ENCODE measurements around the gene CRMP1. TPM values are rescaled to one million over a fixed set of nuclear protein-coding genes. Genes with fewer than 3 reads are reported as not detected.

Gene CRMP1
- total RNA-seq, 2 experiments from 2014 or later, result not detected

DNA sequence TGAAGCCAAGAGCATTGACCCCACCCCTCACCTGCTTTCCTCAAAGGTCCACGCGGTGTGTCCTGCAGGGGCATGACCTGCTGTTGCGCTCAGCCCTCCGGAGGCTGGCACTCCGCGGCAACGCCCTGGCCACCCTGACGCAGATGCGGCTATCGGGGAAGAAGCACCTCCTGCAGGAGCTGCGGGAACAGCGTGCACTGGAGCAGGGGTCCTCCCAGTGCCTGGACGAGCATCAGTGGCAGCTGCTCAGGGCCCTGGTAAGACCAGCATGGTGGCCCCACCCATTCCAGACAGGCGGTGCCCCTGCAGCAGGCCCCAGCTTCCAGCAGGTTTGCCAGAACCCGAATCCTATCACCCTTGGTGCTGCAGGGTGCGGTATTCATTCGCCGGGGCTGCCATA, 95.9 kb downstream of the CRMP1 start:
- ChIA-PET CTCF (no interaction called here), POLR2A (no interaction called here)
- Histone ChIP-seq H3K27me3 (ENCODE audit: control insufficient read depth in 1 of 2, insufficient read depth in 2 of 2, low read length in 2 of 2) (no peaks in the 10 kb centered on the region), H3K4me3 (ENCODE audit: low read length) (no peak overlapping the region), H3K4me1 (ENCODE audit: insufficient read depth, low read length) (no peaks in the 10 kb centered on the region), H3K9me3 (ENCODE audit: control insufficient read depth in 1 of 2, insufficient read depth in 1 of 2, low read length in 2 of 2) (peaks cover 0 to 13% of the 10 kb centered on the region in 2 experiments), H3K27ac (ENCODE audit: low read depth in 1 of 2, low read length in 2 of 2) (no peak overlapping the region), H3K36me3 (ENCODE audit: insufficient read depth, low read length) (no peaks in the 10 kb centered on the region)
- no peaks in the 10 kb centered on the region for H3K4me1 Mint-ChIP-seq (ENCODE audit: low read depth)
- no peaks in the 10 kb centered on the region for H3K36me3 Mint-ChIP-seq (ENCODE audit: low read depth)
- no peaks in the 10 kb centered on the region for H3K27me3 Mint-ChIP-seq
- DNase-seq, result no peak
- ATAC-seq (ENCODE audit: poor library complexity), result no peak
- TF ChIP-seq, protein P1, sequence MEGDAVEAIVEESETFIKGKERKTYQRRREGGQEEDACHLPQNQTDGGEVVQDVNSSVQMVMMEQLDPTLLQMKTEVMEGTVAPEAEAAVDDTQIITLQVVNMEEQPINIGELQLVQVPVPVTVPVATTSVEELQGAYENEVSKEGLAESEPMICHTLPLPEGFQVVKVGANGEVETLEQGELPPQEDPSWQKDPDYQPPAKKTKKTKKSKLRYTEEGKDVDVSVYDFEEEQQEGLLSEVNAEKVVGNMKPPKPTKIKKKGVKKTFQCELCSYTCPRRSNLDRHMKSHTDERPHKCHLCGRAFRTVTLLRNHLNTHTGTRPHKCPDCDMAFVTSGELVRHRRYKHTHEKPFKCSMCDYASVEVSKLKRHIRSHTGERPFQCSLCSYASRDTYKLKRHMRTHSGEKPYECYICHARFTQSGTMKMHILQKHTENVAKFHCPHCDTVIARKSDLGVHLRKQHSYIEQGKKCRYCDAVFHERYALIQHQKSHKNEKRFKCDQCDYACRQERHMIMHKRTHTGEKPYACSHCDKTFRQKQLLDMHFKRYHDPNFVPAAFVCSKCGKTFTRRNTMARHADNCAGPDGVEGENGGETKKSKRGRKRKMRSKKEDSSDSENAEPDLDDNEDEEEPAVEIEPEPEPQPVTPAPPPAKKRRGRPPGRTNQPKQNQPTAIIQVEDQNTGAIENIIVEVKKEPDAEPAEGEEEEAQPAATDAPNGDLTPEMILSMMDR (IDR thresholded peaks at IDR 0.05), result no peak
- H3K9me3 Mint-ChIP-seq, result no peaks in the 10 kb centered on the region
- no peak overlapping the region for H3K27ac Mint-ChIP-seq
- no peak overlapping the region for H3K4me3 Mint-ChIP-seq
- intact Hi-C loops (cut with DNase I, micrococcal nuclease), result no loop called here

DNA sequence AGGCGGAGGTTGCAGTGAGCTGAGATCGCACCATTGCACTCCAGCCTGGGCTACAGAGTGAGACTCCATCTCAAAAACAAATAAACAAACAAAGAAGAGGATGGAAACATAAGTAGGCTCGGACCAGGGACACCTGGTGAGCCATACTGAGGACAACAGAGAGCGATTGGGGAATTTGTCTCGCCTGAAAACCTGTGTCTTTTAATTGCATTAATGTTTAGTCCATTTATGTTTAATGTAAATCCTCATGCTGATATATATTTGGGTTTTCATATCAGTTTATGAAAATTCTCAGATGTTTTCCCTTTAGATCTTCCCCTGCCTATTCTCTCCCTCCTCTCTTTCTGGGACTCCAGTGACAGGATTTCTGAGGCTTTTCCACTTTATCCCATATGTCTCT, 97.3 kb downstream of the CRMP1 start:
- no peaks in the 10 kb centered on the region for H3K27me3 Mint-ChIP-seq

DNA sequence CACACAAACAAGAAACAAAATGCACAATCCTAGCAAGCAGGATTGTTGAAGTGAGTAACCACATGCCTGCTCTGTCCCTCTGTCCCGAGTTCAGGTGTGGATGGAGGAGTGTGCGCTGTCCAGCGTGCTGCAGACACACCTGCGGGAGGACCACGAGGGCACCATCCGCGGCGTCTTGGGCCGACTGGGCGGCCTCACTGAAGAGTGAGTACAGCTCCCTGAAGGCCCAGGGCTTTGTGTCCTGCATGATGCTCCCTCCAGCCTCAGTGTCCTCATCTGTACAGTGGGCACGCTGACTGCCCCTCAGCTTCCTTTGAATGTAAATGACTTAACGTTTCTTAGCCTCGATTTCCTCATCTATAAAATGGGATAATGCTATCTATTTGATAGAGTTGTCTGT, 99.4 kb downstream of the CRMP1 start:
- no peak for ATAC-seq (ENCODE audit: poor library complexity)
- Mint-ChIP-seq H3K9me3 (no peaks in the 10 kb centered on the region), H3K4me1 (ENCODE audit: low read depth) (no peaks in the 10 kb centered on the region), H3K36me3 (ENCODE audit: low read depth) (no peaks in the 10 kb centered on the region), H3K27me3 (no peaks in the 10 kb centered on the region), H3K27ac (no peak overlapping the region), H3K4me3 (no peak overlapping the region)
- Histone ChIP-seq H3K27ac (ENCODE audit: low read depth in 1 of 2, low read length in 2 of 2) (no peak overlapping the region), H3K9me3 (ENCODE audit: control insufficient read depth in 1 of 2, insufficient read depth in 1 of 2, low read length in 2 of 2) (peaks cover 0 to 10% of the 10 kb centered on the region in 2 experiments), H3K27me3 (ENCODE audit: control insufficient read depth in 1 of 2, insufficient read depth in 2 of 2, low read length in 2 of 2) (no peaks in the 10 kb centered on the region), H3K36me3 (ENCODE audit: insufficient read depth, low read length) (no peaks in the 10 kb centered on the region), H3K4me1 (ENCODE audit: insufficient read depth, low read length) (no peaks in the 10 kb centered on the region), H3K4me3 (ENCODE audit: low read length) (no peak overlapping the region)
- TF ChIP-seq, protein P1 (IDR thresholded peaks at IDR 0.05), result no peak
- ChIA-PET CTCF (no interaction called here), POLR2A (no interaction called here)
- DNase-seq, result no peak
- intact Hi-C loops (cut with DNase I, micrococcal nuclease), result no loop called here

More for the DNA sequence above, 97.3 kb downstream of the CRMP1 start:
- no peaks in the 10 kb centered on the region for H3K4me1 Mint-ChIP-seq (ENCODE audit: low read depth)
- H3K27me3 ChIP-seq (ENCODE audit: control insufficient read depth in 1 of 2, insufficient read depth in 2 of 2, low read length in 2 of 2), result no peaks in the 10 kb centered on the region
- ChIA-PET POLR2A (no interaction called here), CTCF (no interaction called here)
- no peaks in the 10 kb centered on the region for H3K36me3 Mint-ChIP-seq (ENCODE audit: low read depth)
- no peaks in the 10 kb centered on the region for H3K36me3 ChIP-seq (ENCODE audit: insufficient read depth, low read length)
- H3K9me3 Mint-ChIP-seq, result no peaks in the 10 kb centered on the region
- H3K27ac ChIP-seq (ENCODE audit: low read depth in 1 of 2, low read length in 2 of 2), result no peak overlapping the region
- TF ChIP-seq, protein P1 (IDR thresholded peaks at IDR 0.05), result no peak
- DNase-seq (no peak), ATAC-seq (ENCODE audit: poor library complexity) (no peak)
- no peak overlapping the region for H3K27ac Mint-ChIP-seq
- H3K9me3 ChIP-seq (ENCODE audit: control insufficient read depth in 1 of 2, insufficient read depth in 1 of 2, low read length in 2 of 2), result peaks cover 0 to 13% of the 10 kb centered on the region in 2 experiments
- no peak overlapping the region for H3K4me3 ChIP-seq (ENCODE audit: low read length)
- H3K4me3 Mint-ChIP-seq, result no peak overlapping the region
- intact Hi-C loops (cut with DNase I, micrococcal nuclease), result no loop called here
- H3K4me1 ChIP-seq (ENCODE audit: insufficient read depth, low read length), result no peaks in the 10 kb centered on the region
